ENCODE measurements around the gene UNK. TPM values are rescaled to one million over a fixed set of nuclear protein-coding genes. Genes with fewer than 3 reads are reported as not detected.

Gene UNK
- total and polyA plus RNA-seq, 9 donors = 12.7 to 58.1 (median 39.9) TPM

- no peak overlapping the region for H3K4me3 ChIP-seq
- no peak for DNase-seq
- H3K9me3 ChIP-seq = no peaks in the 10 kb centered on the region
- intact Hi-C loops (cut with DNase I) = no loop called here
- no peaks in the 10 kb centered on the region for H3K27me3 ChIP-seq
- H3K36me3 ChIP-seq = no peaks in the 10 kb centered on the region
- 75 to 80% (median 77%) methylated on average over 7 of the region's 7 CpGs for WGBS, 3 donors
- no peak overlapping the region for H3K27ac ChIP-seq
- TF ChIP-seq EP300 (IDR thresholded peaks at IDR 0.05) = no peak
- no peak for TF ChIP-seq CTCF (IDR thresholded peaks at IDR 0.05)
- no peak for TF ChIP-seq POLR2A (IDR thresholded peaks at IDR 0.05)
- H3K4me1 ChIP-seq (ENCODE audit: insufficient read depth) = peaks cover 3% of the 10 kb centered on the region
Measured at GRCh38 chr17:75829747-75830146, 45.1 kb downstream of the UNK start.

- Histone ChIP-seq H3K4me1 (ENCODE audit: insufficient read depth) (peaks cover 3% of the 10 kb centered on the region), H3K27me3 (no peaks in the 10 kb centered on the region), H3K9me3 (no peaks in the 10 kb centered on the region), H3K4me3 (no peak overlapping the region), H3K36me3 (no peaks in the 10 kb centered on the region), H3K27ac (no peak overlapping the region)
- 72 to 78% (median 75%) methylated on average over 26 to 27 of the region's 27 CpGs for WGBS, 3 donors
- no peak for TF ChIP-seq POLR2A (IDR thresholded peaks at IDR 0.05)
- no peak for TF ChIP-seq CTCF (IDR thresholded peaks at IDR 0.05)
- TF ChIP-seq EP300 (IDR thresholded peaks at IDR 0.05) = no peak
- intact Hi-C loops (cut with DNase I) = no loop called here
- DNase-seq = no peak
Measured at GRCh38 chr17:75830164-75831031, 45.8 kb downstream of the UNK start.

- H3K4me3 ChIP-seq = no peak overlapping the region
- intact Hi-C loops (cut with DNase I) = no loop called here
- H3K4me1 ChIP-seq (ENCODE audit: insufficient read depth) = peaks cover 3% of the 10 kb centered on the region
- TF ChIP-seq POLR2A (IDR thresholded peaks at IDR 0.05) (no peak), CTCF (IDR thresholded peaks at IDR 0.05) (no peak), EP300 (IDR thresholded peaks at IDR 0.05) (no peak)
- DNase-seq = no peak
- whole genome bisulfite sequencing, 3 donors = 85 to 87% (median 85%) methylated on average over 15 of the region's 15 CpGs
- no peaks in the 10 kb centered on the region for H3K36me3 ChIP-seq
- H3K9me3 ChIP-seq = no peaks in the 10 kb centered on the region
- no peak overlapping the region for H3K27ac ChIP-seq
- no peaks in the 10 kb centered on the region for H3K27me3 ChIP-seq
Measured at GRCh38 chr17:75831032-75831571, 46.5 kb downstream of the UNK start.

GRCh38 chr17:75832164-75832651 lies 47.6 kb downstream of the UNK start:
- intact Hi-C loops (cut with DNase I) = no loop called here
- no peak for TF ChIP-seq CTCF (IDR thresholded peaks at IDR 0.05)
- no peak for TF ChIP-seq POLR2A (IDR thresholded peaks at IDR 0.05)
- TF ChIP-seq EP300 (IDR thresholded peaks at IDR 0.05) = no peak
- no peak for DNase-seq
- peaks cover 3% of the 10 kb centered on the region for H3K4me1 ChIP-seq (ENCODE audit: insufficient read depth)
- H3K9me3 ChIP-seq = no peaks in the 10 kb centered on the region
- 78 to 90% (median 80%) methylated on average over 10 of the region's 10 CpGs for WGBS, 3 donors
- H3K27me3 ChIP-seq = no peaks in the 10 kb centered on the region
- no peak overlapping the region for H3K4me3 ChIP-seq
- H3K27ac ChIP-seq = no peak overlapping the region
- H3K36me3 ChIP-seq = no peaks in the 10 kb centered on the region

Measured in ovary (tissue), 9 donors.